ENCODE data around the gene FIBCD1.

The FIBCD1 gene

DNA sequence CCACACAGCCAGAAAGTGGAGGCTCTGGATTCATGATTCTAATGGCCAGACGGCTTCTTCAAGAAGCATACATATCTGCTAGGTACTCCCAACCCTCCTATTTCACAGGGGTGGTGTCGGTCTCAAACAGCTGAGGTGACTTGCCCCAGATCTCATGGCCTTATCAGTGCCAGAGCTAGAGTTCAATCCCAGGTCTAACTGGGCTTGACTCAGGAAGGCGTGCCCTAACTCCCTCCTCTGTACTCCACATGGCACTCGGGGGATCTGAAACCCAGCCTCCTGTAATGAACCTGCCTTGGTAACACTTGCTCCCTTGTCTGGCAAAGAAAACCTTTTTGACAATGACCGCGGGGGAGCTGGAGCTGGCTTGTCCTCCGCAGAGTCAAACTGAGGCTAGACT, 44.5 kb downstream of the FIBCD1 start:
- DNase-seq (ENCODE audit: low read depth): no peak

DNA sequence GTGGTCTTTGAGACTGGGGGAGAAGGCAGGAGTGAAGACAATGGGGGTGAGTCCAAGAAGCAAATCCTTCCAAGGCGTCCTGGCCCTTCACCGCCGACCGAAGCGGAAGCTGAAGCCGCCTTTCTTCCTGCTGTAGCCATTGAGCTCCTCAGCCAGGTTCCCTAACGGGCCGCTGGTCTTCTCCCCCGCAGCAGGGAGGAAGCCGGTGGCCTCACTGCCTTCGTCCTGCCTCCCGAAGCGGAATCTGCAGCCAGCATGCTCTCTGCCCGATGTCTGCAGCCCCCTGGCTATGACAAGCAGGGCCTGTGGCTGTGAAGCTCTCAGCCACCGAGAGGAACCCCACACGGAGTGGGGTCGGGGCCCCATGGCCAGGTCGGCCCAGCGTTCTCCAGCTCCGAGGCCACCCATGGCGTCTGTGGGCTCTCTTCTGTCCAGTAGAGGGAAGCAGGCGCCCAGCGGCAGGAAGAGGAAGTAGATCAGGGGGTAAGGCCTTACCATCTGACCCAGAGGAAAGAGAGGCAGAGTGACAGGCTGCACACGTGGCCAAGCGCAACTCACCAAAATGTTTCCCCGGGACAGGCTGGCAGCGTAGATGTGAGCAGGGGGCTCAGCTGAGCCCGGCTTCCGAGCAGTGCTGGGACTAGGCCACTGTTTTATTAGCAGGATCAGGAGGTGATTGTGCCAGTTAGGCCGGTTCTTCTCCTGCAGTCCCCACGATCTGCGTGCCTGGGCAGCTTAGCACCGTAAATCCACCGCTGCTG, 45.5 kb downstream of the FIBCD1 start:
- DNase-seq (ENCODE audit: low read depth): no peak

DNA sequence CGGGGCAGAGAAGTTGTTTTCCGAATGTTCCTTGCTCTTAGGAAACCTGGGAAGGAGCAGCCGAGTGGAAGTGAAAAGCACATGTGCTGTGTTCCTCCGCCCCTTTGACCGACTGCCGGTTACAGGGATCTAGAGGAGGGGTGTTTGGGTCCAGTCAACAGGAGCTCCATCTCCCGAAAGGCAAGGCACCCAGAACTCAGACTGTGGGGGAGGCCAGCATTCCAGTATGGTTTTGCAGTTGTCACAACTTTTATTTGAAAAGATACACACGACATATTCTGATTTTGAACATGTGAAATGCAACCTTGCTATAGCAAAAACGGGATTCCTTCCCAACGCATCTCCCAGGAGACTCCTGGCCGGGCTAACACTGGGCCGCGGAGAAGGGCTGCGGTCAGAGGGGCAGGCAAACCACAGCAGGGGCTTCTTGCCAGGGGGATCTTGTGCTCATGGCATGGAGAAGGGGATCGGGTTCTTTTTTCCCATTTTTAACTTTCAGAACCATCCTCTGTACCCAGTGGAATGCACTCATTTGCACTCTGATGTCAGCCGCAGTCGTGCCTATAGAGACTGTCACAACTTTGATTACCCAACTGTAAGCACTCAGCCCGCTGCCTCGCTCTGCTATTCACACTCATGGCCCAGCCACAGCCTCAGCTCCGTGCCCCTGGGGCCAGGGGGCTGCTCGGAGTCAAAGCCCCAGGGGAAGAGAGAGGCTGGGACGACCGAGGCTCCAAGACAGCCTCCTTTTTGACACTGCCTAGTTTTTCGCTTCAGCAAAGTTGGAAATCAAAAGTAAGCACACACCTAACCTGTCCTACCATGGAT, 46.4 kb downstream of the FIBCD1 start:
- DNase-seq (ENCODE audit: low read depth): no peak

DNA sequence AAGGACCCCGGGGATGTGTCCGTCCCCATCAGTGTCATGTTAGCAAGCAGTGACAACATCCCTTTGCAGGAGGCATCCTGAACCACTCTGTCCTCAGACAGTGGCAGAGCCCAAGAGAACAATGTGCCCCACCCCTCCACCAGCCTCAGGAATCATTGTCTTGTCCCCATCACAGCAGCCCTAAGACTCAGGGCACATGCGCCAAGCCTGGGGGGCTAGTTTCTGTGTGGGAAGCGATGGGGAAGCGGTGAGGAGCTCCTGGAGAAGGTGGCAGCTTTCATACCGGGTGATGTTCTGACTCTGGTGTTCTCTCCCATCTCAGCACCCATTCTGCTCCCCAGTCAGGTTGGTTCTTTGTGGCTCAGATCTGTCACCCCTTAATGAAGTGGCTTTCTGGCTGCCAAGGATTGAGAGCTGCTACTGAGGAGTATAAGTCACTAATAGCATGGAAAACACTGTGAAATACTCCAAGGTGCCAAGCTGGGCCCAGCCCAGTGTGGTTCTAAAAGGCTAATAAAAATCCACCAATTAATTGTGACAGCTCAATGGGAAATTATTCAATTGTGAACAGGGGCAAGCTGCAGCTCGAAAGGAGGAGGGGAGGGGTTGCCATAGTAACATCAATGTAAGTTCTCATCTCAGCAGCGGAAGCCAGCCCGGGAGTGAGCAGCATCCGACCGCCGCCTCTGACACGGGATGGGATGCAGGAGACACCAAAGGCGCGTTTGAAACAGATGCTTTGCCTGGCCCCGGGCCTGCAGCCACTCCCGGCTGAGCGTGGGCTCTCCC, 47.2 kb downstream of the FIBCD1 start:
- DNase-seq (ENCODE audit: low read depth): no peak

- DNase-seq (ENCODE audit: low read depth): no peak
Observed at GRCh38 chr9:130890870-130891687, 48.0 kb downstream of the FIBCD1 start.

GRCh38 chr9:130890124-130890523, 48.9 kb downstream of the FIBCD1 start:
- DNase-seq (ENCODE audit: low read depth): no peak

GRCh38 chr9:130888146-130888885, 50.7 kb downstream of the FIBCD1 start:
- no peak for DNase-seq (ENCODE audit: low read depth)

DNA sequence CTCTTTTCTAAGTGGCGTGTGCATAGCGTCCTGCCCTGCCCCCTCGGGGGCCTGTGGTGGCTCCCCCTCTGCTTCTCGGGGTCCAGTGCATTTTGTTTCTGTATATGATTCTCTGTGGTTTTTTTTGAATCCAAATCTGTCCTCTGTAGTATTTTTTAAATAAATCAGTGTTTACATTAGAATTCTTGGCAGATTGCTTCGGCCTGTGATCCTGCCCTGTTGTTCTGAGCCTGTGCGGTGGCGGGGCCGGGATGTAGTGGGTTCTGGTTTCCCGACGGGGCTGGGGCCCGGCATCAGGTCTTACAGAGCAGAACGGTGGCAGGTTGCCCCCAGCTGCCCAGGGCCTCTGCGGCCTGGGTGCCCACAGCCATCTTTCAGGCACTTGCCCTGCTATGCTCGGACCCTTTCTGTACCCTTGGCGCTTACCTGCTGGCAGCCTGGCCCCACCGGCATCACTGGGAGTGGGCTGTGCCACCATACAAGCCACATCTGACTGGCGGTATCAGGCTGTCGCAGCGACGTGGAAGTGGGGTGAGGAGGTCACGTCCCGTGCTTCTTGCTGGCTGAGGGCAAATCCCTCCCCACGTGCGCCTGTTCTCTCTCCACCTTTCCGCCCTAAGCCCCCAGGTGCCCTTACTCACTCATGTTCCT, 51.4 kb downstream of the FIBCD1 start:
- DNase-seq (ENCODE audit: low read depth): peak; percentile 50

- no peak for DNase-seq (ENCODE audit: low read depth)
Observed at GRCh38 chr9:130886981-130887380, 52.1 kb downstream of the FIBCD1 start.

GRCh38 chr9:130885484-130886375, 53.3 kb downstream of the FIBCD1 start:
- no peak for DNase-seq (ENCODE audit: low read depth)

DNA sequence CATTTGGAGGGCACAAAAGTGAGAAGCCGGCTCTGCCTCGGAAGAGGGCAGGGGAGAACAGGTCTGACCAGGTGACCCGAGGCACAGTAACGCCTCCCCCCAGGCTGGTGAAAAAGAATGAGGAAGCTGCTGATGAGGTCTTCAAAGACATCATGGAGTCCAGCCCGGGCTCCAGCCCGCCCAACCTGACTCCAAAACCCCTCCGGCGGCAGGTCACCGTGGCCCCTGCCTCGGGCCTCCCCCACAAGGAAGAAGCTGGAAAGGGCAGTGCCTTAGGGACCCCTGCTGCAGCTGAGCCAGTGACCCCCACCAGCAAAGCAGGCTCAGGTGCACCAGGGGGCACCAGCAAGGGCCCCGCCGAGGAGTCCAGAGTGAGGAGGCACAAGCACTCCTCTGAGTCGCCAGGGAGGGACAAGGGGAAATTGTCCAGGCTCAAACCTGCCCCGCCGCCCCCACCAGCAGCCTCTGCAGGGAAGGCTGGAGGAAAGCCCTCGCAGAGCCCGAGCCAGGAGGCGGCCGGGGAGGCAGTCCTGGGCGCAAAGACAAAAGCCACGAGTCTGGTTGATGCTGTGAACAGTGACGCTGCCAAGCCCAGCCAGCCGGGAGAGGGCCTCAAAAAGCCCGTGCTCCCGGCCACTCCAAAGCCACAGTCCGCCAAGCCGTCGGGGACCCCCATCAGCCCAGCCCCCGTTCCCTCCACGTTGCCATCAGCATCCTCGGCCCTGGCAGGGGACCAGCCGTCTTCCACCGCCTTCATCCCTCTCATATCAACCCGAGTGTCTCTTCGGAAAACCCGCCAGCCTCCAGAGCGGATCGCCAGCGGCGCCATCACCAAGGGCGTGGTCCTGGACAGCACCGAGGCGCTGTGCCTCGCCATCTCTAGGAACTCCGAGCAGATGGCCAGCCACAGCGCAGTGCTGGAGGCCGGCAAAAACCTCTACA, 54.2 kb downstream of the FIBCD1 start:
- DNase-seq (ENCODE audit: low read depth): no peak

- no peak for DNase-seq (ENCODE audit: low read depth)
Observed at GRCh38 chr9:130884111-130884531, 54.9 kb downstream of the FIBCD1 start.

GRCh38 chr9:130883479-130883878, 55.6 kb downstream of the FIBCD1 start:
- no peak for DNase-seq (ENCODE audit: low read depth)

DNA sequence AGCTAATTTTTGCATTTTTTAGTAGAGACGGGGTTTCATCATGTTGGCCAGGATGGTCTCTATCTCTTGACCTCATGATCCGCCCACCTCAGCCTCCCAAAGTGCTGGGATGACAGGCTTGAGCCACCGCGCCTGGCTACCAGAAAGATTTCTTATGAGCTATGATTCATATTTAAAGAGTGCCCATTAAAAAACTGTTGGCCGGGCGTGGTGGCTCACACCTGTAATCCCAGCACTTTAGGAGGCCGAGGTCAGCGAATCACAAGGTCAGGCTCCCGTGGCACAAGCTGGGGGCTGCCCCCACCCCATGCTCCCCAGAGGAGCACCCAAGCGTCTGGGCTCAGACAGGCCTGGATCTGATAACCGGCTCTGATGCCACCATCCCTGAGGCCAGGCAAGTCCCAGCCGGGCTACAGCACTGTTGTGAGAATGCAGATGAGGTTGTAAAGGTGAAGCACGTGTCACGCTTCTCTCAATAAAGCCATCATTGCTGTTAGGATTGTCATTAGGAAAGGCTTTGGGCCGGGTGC, 56.3 kb downstream of the FIBCD1 start:
- DNase-seq (ENCODE audit: low read depth): no peak

DNA sequence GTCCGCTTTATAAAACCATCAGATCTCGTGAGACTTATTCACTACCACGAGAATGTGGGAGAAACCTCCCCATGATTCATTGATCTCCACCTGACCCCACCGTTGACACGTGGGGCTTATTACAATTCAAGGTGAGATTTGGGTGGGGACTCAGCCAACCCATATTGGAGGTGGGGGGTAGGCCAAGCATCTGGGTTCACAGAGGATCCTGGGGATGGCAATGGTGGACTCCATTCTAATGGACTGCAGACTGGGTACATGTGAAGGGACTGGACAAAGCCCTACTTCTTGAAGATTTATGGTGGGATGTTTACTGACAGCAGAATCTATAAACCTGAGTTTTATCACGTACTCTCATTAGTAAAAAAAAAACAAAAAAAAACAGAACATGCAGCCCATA, 57.5 kb downstream of the FIBCD1 start:
- DNase-seq (ENCODE audit: low read depth): no peak

DNA sequence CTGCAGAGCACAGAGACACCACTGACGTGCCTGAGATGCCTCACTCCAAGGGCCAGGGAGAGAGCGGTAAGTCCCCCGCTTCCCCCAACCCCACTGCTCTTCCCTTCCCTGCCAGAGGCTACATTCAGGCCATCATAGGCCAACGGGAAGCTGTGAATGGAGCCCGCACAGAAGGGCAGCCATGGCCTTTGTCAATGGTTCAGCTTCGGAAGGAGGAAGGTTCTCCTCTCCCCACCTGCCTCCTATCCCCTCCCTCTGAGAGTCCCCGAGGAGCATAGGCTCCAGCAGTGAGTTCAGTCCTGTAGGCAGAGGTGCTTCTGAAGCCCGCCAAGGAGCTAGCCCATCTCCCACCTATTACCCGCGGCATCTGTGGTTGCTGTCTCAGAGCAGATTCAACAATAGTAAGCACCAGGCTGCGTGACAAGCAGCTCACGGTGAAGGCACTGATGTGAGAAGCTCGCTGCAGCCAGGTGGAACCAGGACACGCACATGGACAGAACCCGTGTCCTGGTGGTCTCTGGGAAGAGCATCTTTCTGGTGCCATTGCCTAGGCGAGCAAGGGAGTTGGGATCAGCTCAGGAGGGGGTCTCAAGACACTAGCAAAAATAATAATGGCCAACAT, 58.3 kb downstream of the FIBCD1 start:
- no peak for DNase-seq (ENCODE audit: low read depth)

DNA sequence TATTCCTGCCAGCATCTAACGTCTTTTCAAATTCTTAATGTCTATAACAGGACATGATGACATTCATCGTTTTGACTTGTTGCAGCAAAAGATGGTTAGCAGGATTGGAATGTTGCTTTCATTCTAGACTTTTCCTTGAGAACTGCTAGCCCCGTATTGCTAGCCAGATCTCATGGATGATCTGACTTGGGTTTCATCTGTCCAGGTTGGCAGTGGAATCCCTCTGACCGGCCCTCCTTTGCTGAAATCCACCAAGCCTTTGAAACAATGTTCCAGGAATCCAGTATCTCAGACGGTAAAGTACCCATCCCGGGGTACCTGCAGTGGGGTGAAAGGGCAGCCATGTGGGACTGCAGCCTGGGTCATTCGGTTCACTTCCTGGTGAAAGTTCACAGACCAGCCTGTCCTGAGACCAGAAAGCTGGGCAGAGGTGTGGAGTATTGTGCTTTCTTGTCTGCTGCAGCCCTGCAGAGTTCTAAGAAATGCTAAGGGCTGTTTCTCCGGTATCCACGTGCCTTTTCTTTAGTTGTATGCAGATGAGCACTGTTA, 59.1 kb downstream of the FIBCD1 start:
- DNase-seq (ENCODE audit: low read depth): no peak
